ENCODE results near the gene DENND1A.

DENND1A gene

DNA sequence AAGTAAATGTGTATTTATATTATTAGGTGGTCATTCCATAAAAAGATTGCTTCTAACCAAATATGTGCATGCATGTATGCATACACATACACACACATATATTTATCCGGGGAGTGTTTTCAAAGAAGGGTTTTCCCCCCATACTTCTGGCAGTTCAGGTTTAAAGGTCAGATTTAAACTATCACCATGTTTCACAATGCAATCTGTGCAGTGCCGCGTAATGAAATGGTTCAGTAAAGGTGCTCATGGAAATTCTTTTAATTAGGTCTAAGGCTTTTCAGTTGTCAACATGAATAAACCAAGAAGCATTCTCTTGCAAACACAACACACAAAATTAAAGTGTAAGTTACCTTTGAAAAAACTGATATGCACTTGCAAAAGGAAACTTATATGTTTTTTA is 362.9 kb downstream of the DENND1A start:
- no peak overlapping the region for H3K4me3 ChIP-seq (ENCODE audit: low read depth, low read length)

DNA sequence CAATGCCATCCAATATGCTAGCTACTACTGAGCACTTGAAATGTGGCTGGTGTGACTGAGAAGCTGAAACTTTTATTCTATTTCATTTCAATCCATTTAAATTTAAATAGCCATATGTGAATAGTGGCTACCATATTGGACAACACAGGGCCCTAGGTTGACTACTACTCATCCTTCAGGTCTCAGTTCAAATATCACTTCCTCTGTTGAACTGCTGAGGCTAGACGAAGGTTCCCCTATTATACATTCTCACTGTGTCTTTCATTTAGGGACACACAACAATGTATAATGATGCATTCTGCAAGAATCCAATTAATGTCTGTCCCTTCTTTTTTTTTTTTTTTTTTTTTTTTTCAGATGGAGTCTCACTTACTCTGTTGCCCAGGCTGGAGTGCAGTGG is 365.3 kb downstream of the DENND1A start:
- TF ChIP-seq, protein P1, sequence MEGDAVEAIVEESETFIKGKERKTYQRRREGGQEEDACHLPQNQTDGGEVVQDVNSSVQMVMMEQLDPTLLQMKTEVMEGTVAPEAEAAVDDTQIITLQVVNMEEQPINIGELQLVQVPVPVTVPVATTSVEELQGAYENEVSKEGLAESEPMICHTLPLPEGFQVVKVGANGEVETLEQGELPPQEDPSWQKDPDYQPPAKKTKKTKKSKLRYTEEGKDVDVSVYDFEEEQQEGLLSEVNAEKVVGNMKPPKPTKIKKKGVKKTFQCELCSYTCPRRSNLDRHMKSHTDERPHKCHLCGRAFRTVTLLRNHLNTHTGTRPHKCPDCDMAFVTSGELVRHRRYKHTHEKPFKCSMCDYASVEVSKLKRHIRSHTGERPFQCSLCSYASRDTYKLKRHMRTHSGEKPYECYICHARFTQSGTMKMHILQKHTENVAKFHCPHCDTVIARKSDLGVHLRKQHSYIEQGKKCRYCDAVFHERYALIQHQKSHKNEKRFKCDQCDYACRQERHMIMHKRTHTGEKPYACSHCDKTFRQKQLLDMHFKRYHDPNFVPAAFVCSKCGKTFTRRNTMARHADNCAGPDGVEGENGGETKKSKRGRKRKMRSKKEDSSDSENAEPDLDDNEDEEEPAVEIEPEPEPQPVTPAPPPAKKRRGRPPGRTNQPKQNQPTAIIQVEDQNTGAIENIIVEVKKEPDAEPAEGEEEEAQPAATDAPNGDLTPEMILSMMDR (IDR thresholded peaks at IDR 0.05; ENCODE audit: low read depth, low read length): no peak
- no peak overlapping the region for H3K4me3 ChIP-seq (ENCODE audit: low read depth, low read length)

More for the DNA sequence above, 362.9 kb downstream of the DENND1A start:
- TF ChIP-seq, protein P1 (IDR thresholded peaks at IDR 0.05; ENCODE audit: low read depth, low read length): no peak

DNA sequence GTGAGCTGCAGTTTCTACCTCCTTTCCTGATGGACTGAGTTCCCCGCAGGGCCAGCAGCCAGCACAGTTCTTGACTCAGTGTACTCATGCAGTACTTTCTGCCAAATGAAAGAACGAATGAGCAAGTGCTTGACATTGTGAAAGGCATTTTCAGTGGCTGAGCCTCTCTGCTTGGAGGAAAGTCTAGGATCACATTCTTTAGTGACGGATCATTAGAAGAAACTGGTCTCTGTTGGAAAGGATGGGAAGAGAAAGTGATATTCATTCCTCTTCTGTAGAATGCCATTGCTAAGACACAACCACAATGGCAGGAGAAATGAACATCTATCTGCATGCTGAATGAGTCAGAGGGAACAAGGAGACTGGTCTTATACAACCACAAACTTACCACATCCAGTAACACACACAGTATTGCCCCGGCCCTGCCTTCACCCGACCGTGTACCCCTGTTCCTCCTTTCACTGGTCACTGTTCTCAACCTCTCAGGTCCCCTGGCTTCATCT is 367.0 kb downstream of the DENND1A start:
- TF ChIP-seq, protein P1 (IDR thresholded peaks at IDR 0.05; ENCODE audit: low read depth, low read length): no peak
- no peak overlapping the region for H3K4me3 ChIP-seq (ENCODE audit: low read depth, low read length)

DNA sequence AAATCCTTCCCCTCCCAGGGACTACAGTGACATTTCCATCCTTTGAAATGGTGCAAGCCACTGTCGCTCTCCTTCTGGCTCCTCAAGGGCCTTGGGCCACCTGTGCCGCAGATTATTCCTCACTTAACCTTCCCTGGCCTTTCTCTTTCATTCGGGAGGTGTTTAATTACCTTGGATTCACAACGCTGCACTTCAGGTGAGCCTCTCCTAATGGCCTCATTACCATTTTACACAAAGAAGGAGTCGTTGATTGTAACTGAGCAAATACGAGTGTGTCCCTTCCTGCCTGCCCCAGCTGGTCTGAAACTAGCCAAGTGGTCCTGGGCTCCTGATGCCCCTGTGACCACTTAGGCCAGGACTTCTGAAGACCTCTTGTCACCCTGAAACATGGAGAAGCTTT is 368.9 kb downstream of the DENND1A start:
- H3K4me3 ChIP-seq (ENCODE audit: low read depth, low read length): no peak overlapping the region
- TF ChIP-seq, protein P1 (IDR thresholded peaks at IDR 0.05; ENCODE audit: low read depth, low read length): no peak

DNA sequence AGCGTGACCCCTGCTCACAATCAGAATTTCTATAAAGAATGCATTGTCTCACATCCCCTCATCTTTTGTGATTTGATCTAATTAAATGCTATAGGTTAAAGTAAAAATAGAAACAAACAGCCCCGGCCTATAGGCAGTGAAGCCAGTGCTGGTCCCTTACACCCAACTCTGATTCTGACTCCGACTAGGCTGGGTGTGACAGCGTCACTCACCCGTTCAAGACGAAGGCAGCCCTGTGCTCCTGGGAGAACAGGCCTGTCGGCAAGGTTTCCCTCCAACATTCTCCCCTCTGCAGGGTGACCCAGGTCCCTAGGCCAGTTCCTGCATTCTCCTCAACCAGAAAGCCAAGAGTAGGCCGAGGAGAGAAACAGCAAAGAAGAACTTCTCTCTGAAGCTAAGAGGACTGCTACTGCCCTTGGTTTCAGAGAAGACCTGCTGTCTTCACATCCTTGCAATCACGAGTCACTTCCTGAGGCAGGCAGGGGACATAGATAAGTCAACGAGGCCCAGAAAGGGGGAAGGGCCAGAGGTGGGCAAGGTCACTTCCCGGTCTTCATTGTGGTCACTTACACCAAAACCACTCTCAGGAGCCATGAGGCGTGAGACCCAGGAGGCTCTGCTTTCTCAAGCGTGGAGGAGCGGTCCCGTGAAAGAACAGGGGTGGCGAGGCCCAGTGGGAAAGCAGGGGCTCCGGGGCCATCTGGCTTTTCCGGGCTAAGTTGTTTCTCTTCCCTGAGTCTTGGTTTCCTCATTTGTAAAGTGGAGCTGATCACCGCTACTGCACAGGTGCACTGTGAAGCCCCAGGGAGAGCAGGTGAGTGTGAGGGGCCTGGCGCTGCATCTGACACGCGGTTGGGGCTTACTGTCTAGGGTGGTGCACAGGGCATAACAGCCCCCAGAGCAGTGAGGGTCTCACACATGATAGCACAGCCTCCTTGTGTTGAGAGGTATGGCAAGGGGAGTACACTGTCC is 373.2 kb downstream of the DENND1A start:
- TF ChIP-seq, protein P1 (IDR thresholded peaks at IDR 0.05; ENCODE audit: low read depth, low read length): no peak
- no peak overlapping the region for H3K4me3 ChIP-seq (ENCODE audit: low read depth, low read length)

DNA sequence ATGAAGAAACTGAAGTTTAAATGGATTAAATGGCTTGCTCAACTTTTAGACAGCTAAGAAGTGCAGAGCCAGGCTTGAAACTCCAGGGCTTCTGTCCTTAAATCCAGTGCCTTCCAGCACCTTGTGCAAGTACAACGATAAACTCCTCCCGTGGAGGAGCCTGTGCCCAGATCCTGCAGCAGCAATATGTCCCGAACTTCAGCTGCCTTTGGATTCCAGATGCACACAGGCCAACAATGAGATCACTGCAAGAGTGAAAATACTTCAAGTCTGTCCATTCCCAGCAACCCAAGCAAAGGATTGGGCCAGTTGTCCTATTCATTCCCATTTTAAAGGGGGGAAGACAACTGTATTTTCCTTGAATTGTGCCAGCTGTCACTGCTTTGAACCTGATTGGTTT is 374.3 kb downstream of the DENND1A start:
- H3K4me3 ChIP-seq (ENCODE audit: low read depth, low read length): no peak overlapping the region
- TF ChIP-seq, protein P1 (IDR thresholded peaks at IDR 0.05; ENCODE audit: low read depth, low read length): no peak

DNA sequence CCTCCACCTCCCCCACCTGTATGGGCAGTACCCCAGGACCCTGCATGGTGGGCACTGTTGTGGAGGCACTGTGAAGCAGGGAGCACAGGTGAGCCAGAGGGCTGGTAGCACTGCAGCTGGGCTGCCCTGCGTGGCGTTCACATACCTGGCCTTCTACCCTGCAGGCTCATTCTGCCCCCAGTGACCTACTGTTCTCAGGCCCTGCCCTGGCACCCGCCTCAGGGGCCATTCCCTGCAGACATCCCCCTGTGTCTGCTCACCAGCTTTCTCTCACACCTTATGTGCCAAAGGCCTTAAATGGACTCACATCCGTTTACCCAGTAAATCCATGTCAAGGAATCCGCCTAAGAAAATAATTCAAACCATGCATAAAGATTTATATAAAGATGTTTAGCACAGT is 377.4 kb downstream of the DENND1A start:
- H3K4me3 ChIP-seq (ENCODE audit: low read depth, low read length): no peak overlapping the region
- TF ChIP-seq, protein P1 (IDR thresholded peaks at IDR 0.05; ENCODE audit: low read depth, low read length): no peak
